HepG2 (cell line): Measurements from ENCODE around the gene ATP5F1A. TPM values are rescaled to one million over a fixed set of nuclear protein-coding genes. Genes with fewer than 3 reads are reported as not detected.
"Not testable (repeated sequence)": the region's sequence is repeated elsewhere in the genome, so short reads cannot be mapped to it uniquely, and the experiment has no call there.

Source experiments
- ATAC-seq: fragments of 200-7000 bp; cut with Tn5 transposase; 3 replicates; pipeline ENCODE4 v1.9.1; 2020; ENCODE audit warnings: mild to moderate bottlenecking, moderate library complexity
- BruUV-seq: library from RNA; stranded (reverse); fragments of 400-500 nt; replicated peaks from 2 replicates; lab custom pipeline; 2021; lab: Mats Ljungman, UMichigan
- CTCF ChIA-PET: fragments of 300-600 bp; formaldehyde crosslinking; extraction: SDS; loops from one replicate; lab custom pipeline; 2021; ENCODE audit warnings: low total read pairs, inconsistent platforms, low intra/inter-chr PET ratio; lab: Yijun Ruan, JAX
- POLR2A ChIA-PET: fragments of 350-600 bp; sonication (Branson Sonifier 250); formaldehyde crosslinking; loops from one replicate; lab custom pipeline; 2020; ENCODE audit warnings: antibody characterized with exemption, inconsistent platforms; lab: Yijun Ruan, JAX
- DNase-seq: peaks from one replicate; pipeline ENCODE4 v3.0.0-alpha.2; 2015; ENCODE audit warnings: low spot score
- FAIRE-seq: peaks from 3 replicates; lab custom pipeline; 2011; peaks lifted over from hg19 to GRCh38; lab: Jason Lieb, UNC
- H2AFZ ChIP-seq: one replicate; pipeline ENCODE4 v1.6.1; 2011; ENCODE audit warnings: low read length, inconsistent platforms
- H3K27ac ChIP-seq: fragments of 300-600 bp; 3 replicates; pipeline ENCODE4 v1.8.0; 2011; ENCODE audit warnings: mixed run types, mild to moderate bottlenecking, mixed read lengths, low read length, inconsistent platforms; ENCODE audit not compliant: insufficient read depth; ENCODE audit errors: extremely low read length
- H3K27me3 ChIP-seq, 2 experiments: fragments of 200-600 bp in 1 of 2; 2 replicates in 1 of 2; 3 replicates in 1 of 2; pipeline versions ENCODE4 v1.6.0 to v1.8.0; 2011; ENCODE audit warnings: low read length in 2 of 2, mild to moderate bottlenecking in 2 of 2, moderate library complexity in 2 of 2, inconsistent platforms in 1 of 2; ENCODE audit not compliant: insufficient read depth in 2 of 2, control insufficient read depth in 1 of 2
- H3K36me3 ChIP-seq, 2 experiments: fragments of 200-600 bp in 1 of 2; replicated peaks in 1 of 2; 2 replicates in 1 of 2; 3 replicates in 1 of 2; pipeline versions ENCODE4 v1.5.1 to v1.8.0; 2011; ENCODE audit warnings: low read length in 2 of 2, inconsistent platforms in 1 of 2; ENCODE audit not compliant: insufficient read depth in 2 of 2, control insufficient read depth in 1 of 2
- H3K4me1 ChIP-seq: 2 replicates; pipeline ENCODE4 v1.5.1; 2012; ENCODE audit warnings: low read length, inconsistent platforms; ENCODE audit not compliant: insufficient read depth
- H3K4me2 ChIP-seq: 2 replicates; pipeline ENCODE4 v1.6.0; 2011; ENCODE audit warnings: low read depth, low read length, inconsistent platforms
- H3K4me3 ChIP-seq, 3 experiments: fragments of 200-600 bp in 1 of 3; sonication (generic), shearing (Covaris generic) in 1 of 3; replicated peaks in 1 of 3; 2 replicates each; pipeline ENCODE4 v1.5.1; 2011 to 2016; ENCODE audit warnings: low read length in 3 of 3, inconsistent platforms in 2 of 3, low read depth in 2 of 3, mild to moderate bottlenecking in 2 of 3, control low read depth in 1 of 3, mixed read lengths in 1 of 3; ENCODE audit not compliant: insufficient read depth in 1 of 3
- H3K79me2 ChIP-seq: one replicate; pipeline ENCODE4 v1.6.1; 2011; ENCODE audit warnings: low read length, inconsistent platforms; ENCODE audit not compliant: insufficient read depth
- H3K9ac ChIP-seq: 2 replicates; pipeline ENCODE4 v1.6.0; 2011; ENCODE audit warnings: mild to moderate bottlenecking, low read depth, low read length, inconsistent platforms; ENCODE audit not compliant: insufficient read depth
- H3K9me3 ChIP-seq: 2 replicates; pipeline ENCODE4 v1.5.1; 2012; ENCODE audit warnings: mild to moderate bottlenecking, low read length
- H4K20me1 ChIP-seq: 2 replicates; pipeline ENCODE4 v1.6.0; 2011; ENCODE audit warnings: inconsistent platforms, mild to moderate bottlenecking, low read length, moderate library complexity; ENCODE audit not compliant: insufficient read depth
- CHCHD3 ChIP-seq: sonication (generic); formaldehyde crosslinking; IDR thresholded peaks from 2 replicates; pipeline ENCODE4 v1.8.0; 2022; ENCODE audit warnings: mild to moderate bottlenecking, missing genetic modification reagents, moderate library complexity
- MATR3 ChIP-seq: sonication (generic); formaldehyde crosslinking; IDR thresholded peaks from 2 replicates; pipeline ENCODE4 v1.4.0; 2020; ENCODE audit warnings: missing genetic modification reagents
- MTF2 ChIP-seq: sonication (generic); formaldehyde crosslinking; IDR thresholded peaks from 2 replicates; pipeline ENCODE4 v1.5.0; 2020; ENCODE audit warnings: missing genetic modification reagents, borderline replicate concordance
- PLSCR1 ChIP-seq: sonication (generic); formaldehyde crosslinking; IDR thresholded peaks from 2 replicates; pipeline ENCODE4 v1.5.0; 2020; ENCODE audit warnings: missing genetic modification reagents, mild to moderate bottlenecking, borderline replicate concordance
- POLR2G ChIP-seq: fragments of 200-400 bp; formaldehyde crosslinking; IDR thresholded peaks from 2 replicates; pipeline ENCODE4 v1.6.1; 2018; ENCODE audit warnings: mild to moderate bottlenecking, low read depth, low read length, moderate library complexity
- RNF2 ChIP-seq: fragments of 450-650 bp; conservative IDR thresholded peaks from 2 replicates; pipeline ENCODE4 v1.6.1; 2016; ENCODE audit warnings: low read depth
- TP53 ChIP-seq: sonication (generic); formaldehyde crosslinking; conservative IDR thresholded peaks from 2 replicates; pipeline ENCODE4 v1.4.0; 2020; ENCODE audit warnings: missing genetic modification reagents
- ZNF234 ChIP-seq: sonication (generic); formaldehyde crosslinking; conservative IDR thresholded peaks from 2 replicates; pipeline ENCODE4 v1.5.1; 2020; ENCODE audit warnings: mild to moderate bottlenecking, missing genetic modification reagents
- ZNF619 ChIP-seq: sonication (generic); formaldehyde crosslinking; IDR thresholded peaks from 2 replicates; pipeline ENCODE4 v1.4.0; 2020; ENCODE audit warnings: mild to moderate bottlenecking, missing genetic modification reagents
- ZNF674 ChIP-seq: sonication (generic); formaldehyde crosslinking; IDR thresholded peaks from 2 replicates; pipeline ENCODE4 v1.5.0; 2020; ENCODE audit warnings: low read depth, mild to moderate bottlenecking, missing genetic modification reagents
- ZNF678 ChIP-seq: sonication (generic); formaldehyde crosslinking; IDR thresholded peaks from 2 replicates; pipeline ENCODE4 v1.4.0; 2020; ENCODE audit warnings: mild to moderate bottlenecking, missing genetic modification reagents
- WGBS: methylation state at CpG from one replicate; pipeline ENCODE4 v1.1.6; 2017; ENCODE audit warnings: low lambda C conversion rate; 5-methylcytosine and 5-hydroxymethylcytosine counted together
- in situ Hi-C: cut with HindIII; loops from 2 replicates; pipeline ENCODE4 v1.10.0; 2017; ENCODE audit warnings: low pct_unique_long_range_greater_than_20kb; ENCODE audit not compliant: extremely low pct_ligation_motif_present
- intact Hi-C: fragments of 100-400 bp; cut with micrococcal nuclease; formaldehyde crosslinking; loops from one replicate; pipeline ENCODE4 v1.10.0; 2022; ENCODE audit not compliant: unreplicated experiment
- polyA plus RNA-seq, 8 experiments: library from polyadenylated mRNA; depleted of rRNA in 3 of 8; stranded (reverse) in 7 of 8; unstranded in 1 of 8; fragments of >200 nt; fragmentation: Illumina TruSeq in 4 of 8; extraction: Trizol in 4 of 8; gene quantifications; 2 replicates each; pipeline versions ENCODE4 v1.2.1 to v1.2.3, GENCODE V29; 2011 to 2016; ENCODE audit warnings: low read depth in 4 of 8, missing spikeins in 1 of 8, mixed read lengths in 1 of 8; ENCODE audit not compliant: insufficient read depth in 1 of 8
- total RNA-seq, 5 experiments: library from RNA; depleted of rRNA; stranded (reverse); fragments of >200 nt; fragmentation: Illumina TruSeq; extraction: Trizol; gene quantifications; 2 replicates each; pipeline ENCODE4 v1.2.3, GENCODE V29; 2016; ENCODE audit warnings: low read depth in 1 of 5
- TF ChIP-seq, protein P1 (sequence below): sonication (generic); formaldehyde crosslinking; IDR thresholded peaks from 2 replicates; pipeline ENCODE4 v1.4.0; 2020; ENCODE audit warnings: mild to moderate bottlenecking, missing genetic modification reagents

The ATP5F1A gene
- total and polyA plus RNA-seq, 2 of the 13 experiments (the other 11 are each of a cell fraction or from before 2014, with no cell fraction given) = 459 to 922 TPM

DNA sequence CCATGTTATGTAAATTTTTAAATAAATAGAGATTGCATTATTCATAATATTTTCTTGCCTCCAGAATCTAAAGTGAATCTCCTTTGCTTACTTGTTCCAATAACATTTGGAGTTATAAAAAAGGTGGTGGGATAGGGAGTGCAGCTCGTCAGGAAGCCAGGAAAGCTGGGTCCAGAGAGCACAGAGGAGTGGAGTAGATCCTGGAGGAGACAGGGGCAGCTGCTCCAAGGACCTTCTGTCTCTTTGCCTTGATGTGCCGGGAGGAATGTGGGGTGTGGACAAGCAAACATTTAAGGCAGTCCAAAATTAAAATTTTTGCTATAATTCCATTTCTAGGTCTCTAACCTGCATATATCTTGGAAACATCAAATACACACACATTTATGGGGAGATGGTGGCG is 35.4 kb upstream of the ATP5F1A start (continued):
- TF ChIP-seq CHCHD3 (CRISPR knock-in tag) = no peak
- TF ChIP-seq ZNF619 (CRISPR knock-in tag) = no peak

- in situ Hi-C loops = loop anchor here (25.0 kb wide), 1 partner anchor 357 kb away; no protein-coding TSS in a partner anchor
- over 99% methylated on average over 8 of the region's 8 CpGs for WGBS
- POLR2A ChIA-PET = not testable (repeated sequence)
Measured at GRCh38 chr18:46130549-46130948, 32.5 kb upstream of the ATP5F1A start.

DNA sequence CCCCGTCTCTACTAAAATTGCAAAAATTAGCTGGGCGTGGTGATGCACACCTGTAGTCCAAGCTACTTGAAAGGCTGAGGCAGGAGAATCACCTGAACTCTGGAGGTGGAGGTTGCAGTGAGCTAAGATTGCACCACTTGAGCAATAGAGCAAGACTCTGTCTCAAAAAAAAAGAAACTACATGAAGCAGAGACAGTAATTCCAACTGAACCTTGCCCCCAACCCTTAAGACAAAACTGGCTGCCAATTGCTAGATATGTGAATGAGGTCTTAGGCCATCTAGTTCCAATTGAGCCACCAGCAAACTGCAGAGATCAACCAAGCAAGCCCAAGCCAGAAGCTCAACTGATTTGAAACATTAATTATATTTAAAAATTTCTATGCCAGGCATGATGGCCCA is 32.0 kb upstream of the ATP5F1A start:
- H3K4me1 ChIP-seq = no peaks in the 10 kb centered on the region
- H3K9ac ChIP-seq = no peak overlapping the region
- peaks cover 3 to 18% of the 10 kb centered on the region in 2 experiments; a peak in 4 of 5 replicates for H3K36me3 ChIP-seq
- in situ Hi-C loops (loop anchor here (25.0 kb wide), 1 partner anchor 357 kb away; no protein-coding TSS in a partner anchor), intact Hi-C loops (no loop called here)
- no peak for FAIRE-seq
- H4K20me1 ChIP-seq = no peaks in the 10 kb centered on the region
- no peak for DNase-seq
- no peaks in the 10 kb centered on the region for H3K9me3 ChIP-seq
- no peak overlapping the region for H3K4me2 ChIP-seq
- BruUV-seq = no TSS peak
- H3K79me2 ChIP-seq = no peaks in the 10 kb centered on the region
- no peak overlapping the region for H3K27ac ChIP-seq
- H3K27me3 ChIP-seq = no peaks in the 10 kb centered on the region
- 93% methylated on average over 2 of the region's 2 CpGs for WGBS
- CTCF ChIA-PET = no interaction called here
- no peak overlapping the region for H3K4me3 ChIP-seq
- no peak overlapping the region for H2AFZ ChIP-seq
- ATAC-seq = no peak
- POLR2A ChIA-PET = no interaction called here
- TF ChIP-seq POLR2G (no peak), ZNF234 (no peak), TP53 (CRISPR knock-in tag) (no peak), ZNF678 (CRISPR knock-in tag) (no peak), PLSCR1 (CRISPR knock-in tag) (no peak), MTF2 (CRISPR knock-in tag) (no peak), MATR3 (CRISPR knock-in tag) (no peak), ZNF674 (CRISPR knock-in tag) (no peak), RNF2 (no peak)
- TF ChIP-seq, protein P1, sequence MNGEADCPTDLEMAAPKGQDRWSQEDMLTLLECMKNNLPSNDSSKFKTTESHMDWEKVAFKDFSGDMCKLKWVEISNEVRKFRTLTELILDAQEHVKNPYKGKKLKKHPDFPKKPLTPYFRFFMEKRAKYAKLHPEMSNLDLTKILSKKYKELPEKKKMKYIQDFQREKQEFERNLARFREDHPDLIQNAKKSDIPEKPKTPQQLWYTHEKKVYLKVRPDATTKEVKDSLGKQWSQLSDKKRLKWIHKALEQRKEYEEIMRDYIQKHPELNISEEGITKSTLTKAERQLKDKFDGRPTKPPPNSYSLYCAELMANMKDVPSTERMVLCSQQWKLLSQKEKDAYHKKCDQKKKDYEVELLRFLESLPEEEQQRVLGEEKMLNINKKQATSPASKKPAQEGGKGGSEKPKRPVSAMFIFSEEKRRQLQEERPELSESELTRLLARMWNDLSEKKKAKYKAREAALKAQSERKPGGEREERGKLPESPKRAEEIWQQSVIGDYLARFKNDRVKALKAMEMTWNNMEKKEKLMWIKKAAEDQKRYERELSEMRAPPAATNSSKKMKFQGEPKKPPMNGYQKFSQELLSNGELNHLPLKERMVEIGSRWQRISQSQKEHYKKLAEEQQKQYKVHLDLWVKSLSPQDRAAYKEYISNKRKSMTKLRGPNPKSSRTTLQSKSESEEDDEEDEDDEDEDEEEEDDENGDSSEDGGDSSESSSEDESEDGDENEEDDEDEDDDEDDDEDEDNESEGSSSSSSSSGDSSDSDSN (CRISPR knock-in tag) = no peak

More at GRCh38 chr18:46130549-46130948, 32.5 kb upstream of the ATP5F1A start:
- H3K4me1 ChIP-seq, H3K27me3 ChIP-seq, H3K27ac ChIP-seq, FAIRE-seq, H3K9me3 ChIP-seq, H3K4me3 ChIP-seq, H2AFZ ChIP-seq, H3K79me2 ChIP-seq, CTCF ChIA-PET, DNase-seq, intact Hi-C loops, BruUV-seq, H4K20me1 ChIP-seq, H3K9ac ChIP-seq, H3K4me2 ChIP-seq, ATAC-seq: not testable (repeated sequence)
- H3K36me3 ChIP-seq = peaks cover 3 to 18% of the 10 kb centered on the region in 2 experiments; a peak in 4 of 5 replicates
